ENCODE data around the gene CDT1.

DNA sequence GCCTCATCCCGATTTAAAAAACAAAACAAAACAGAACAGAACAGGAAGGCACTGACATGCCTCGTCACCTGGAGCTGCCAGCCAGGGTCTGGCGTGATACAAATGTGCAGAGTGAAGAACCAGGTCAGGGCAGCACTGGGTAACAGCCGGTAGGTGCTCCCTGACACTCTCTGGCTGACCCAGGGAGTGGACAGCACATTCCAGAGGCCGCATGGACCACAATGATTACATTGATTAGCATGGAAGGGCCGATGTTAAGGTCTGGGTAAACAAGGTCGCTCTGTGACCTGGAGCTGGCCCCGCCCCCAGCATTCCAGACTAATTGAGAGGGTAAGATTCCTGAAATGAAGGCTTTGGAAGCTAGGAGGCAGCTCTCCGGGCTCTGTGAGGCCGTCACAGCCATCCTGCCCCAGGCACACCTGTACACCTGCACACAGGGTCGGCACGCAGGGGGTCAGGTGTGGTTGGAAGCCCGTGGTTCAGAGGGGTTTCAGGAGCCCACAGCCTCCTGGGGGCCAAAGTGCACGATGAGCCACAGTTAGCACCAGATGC, 40.0 kb upstream of the CDT1 start:
- TF ChIP-seq CTCF (IDR thresholded peaks at IDR 0.05) (peak in 2 of 6 experiments; percentile 13 to 31), POLR2A (IDR thresholded peaks at IDR 0.05) (no peak)

All from thyroid gland (tissue), 4 donors.